Measurements from ENCODE around the gene KIFC3.

KIFC3 gene

GRCh38 chr16:57759541-57760356 lies 42.5 kb downstream of the KIFC3 start:
- no peak overlapping the region for H3K27ac ChIP-seq (ENCODE audit: low read depth, low read length)
- H3K9ac ChIP-seq (ENCODE audit: low read depth in 1 of 2, low read length in 2 of 2) = no peak overlapping the region
- H3K4me1 ChIP-seq (ENCODE audit: control insufficient read depth in 1 of 2, insufficient read depth in 2 of 2, low read length in 2 of 2) = peaks cover 0 to 4% of the 10 kb centered on the region in 2 donors
- H3K9me3 ChIP-seq (ENCODE audit: control insufficient read depth in 1 of 2, low read length in 2 of 2) = no peaks in the 10 kb centered on the region
- H3K36me3 ChIP-seq (ENCODE audit: control insufficient read depth in 1 of 2, insufficient read depth in 2 of 2, low read length in 2 of 2) = peaks cover 0 to 28% of the 10 kb centered on the region in 2 donors
- H3K4me3 ChIP-seq (ENCODE audit: low read depth in 1 of 2, low read length in 2 of 2) = no peak overlapping the region
- no peaks in the 10 kb centered on the region for H3K27me3 ChIP-seq (ENCODE audit: control insufficient read depth in 1 of 2, insufficient read depth in 2 of 2, low read length in 2 of 2)

GRCh38 chr16:57759131-57759530 lies 43.2 kb downstream of the KIFC3 start:
- peaks cover 0 to 29% of the 10 kb centered on the region in 2 donors for H3K36me3 ChIP-seq (ENCODE audit: control insufficient read depth in 1 of 2, insufficient read depth in 2 of 2, low read length in 2 of 2)
- H3K27ac ChIP-seq (ENCODE audit: low read depth, low read length) = no peak overlapping the region
- H3K9me3 ChIP-seq (ENCODE audit: control insufficient read depth in 1 of 2, low read length in 2 of 2) = no peaks in the 10 kb centered on the region
- H3K9ac ChIP-seq (ENCODE audit: low read depth in 1 of 2, low read length in 2 of 2) = no peak overlapping the region
- H3K27me3 ChIP-seq (ENCODE audit: control insufficient read depth in 1 of 2, insufficient read depth in 2 of 2, low read length in 2 of 2) = no peaks in the 10 kb centered on the region
- H3K4me3 ChIP-seq (ENCODE audit: low read depth in 1 of 2, low read length in 2 of 2) = no peak overlapping the region
- H3K4me1 ChIP-seq (ENCODE audit: control insufficient read depth in 1 of 2, insufficient read depth in 2 of 2, low read length in 2 of 2) = peaks cover 0 to 4% of the 10 kb centered on the region in 2 donors

GRCh38 chr16:57758331-57759117 lies 43.8 kb downstream of the KIFC3 start:
- peaks cover 0 to 34% of the 10 kb centered on the region in 2 donors for H3K36me3 ChIP-seq (ENCODE audit: control insufficient read depth in 1 of 2, insufficient read depth in 2 of 2, low read length in 2 of 2)
- no peak overlapping the region for H3K4me3 ChIP-seq (ENCODE audit: low read depth in 1 of 2, low read length in 2 of 2)
- H3K4me1 ChIP-seq (ENCODE audit: control insufficient read depth in 1 of 2, insufficient read depth in 2 of 2, low read length in 2 of 2) = peaks cover 0 to 4% of the 10 kb centered on the region in 2 donors
- H3K27me3 ChIP-seq (ENCODE audit: control insufficient read depth in 1 of 2, insufficient read depth in 2 of 2, low read length in 2 of 2) = no peaks in the 10 kb centered on the region
- H3K9me3 ChIP-seq (ENCODE audit: control insufficient read depth in 1 of 2, low read length in 2 of 2) = no peaks in the 10 kb centered on the region
- H3K9ac ChIP-seq (ENCODE audit: low read depth in 1 of 2, low read length in 2 of 2) = no peak overlapping the region
- no peak overlapping the region for H3K27ac ChIP-seq (ENCODE audit: low read depth, low read length)

GRCh38 chr16:57757883-57758282 lies 44.4 kb downstream of the KIFC3 start:
- no peak overlapping the region for H3K4me3 ChIP-seq (ENCODE audit: low read depth in 1 of 2, low read length in 2 of 2)
- H3K27me3 ChIP-seq (ENCODE audit: control insufficient read depth in 1 of 2, insufficient read depth in 2 of 2, low read length in 2 of 2) = no peaks in the 10 kb centered on the region
- no peak overlapping the region for H3K27ac ChIP-seq (ENCODE audit: low read depth, low read length)
- H3K9me3 ChIP-seq (ENCODE audit: control insufficient read depth in 1 of 2, low read length in 2 of 2) = no peaks in the 10 kb centered on the region
- no peak overlapping the region for H3K9ac ChIP-seq (ENCODE audit: low read depth in 1 of 2, low read length in 2 of 2)
- peaks cover 0 to 36% of the 10 kb centered on the region in 2 donors for H3K36me3 ChIP-seq (ENCODE audit: control insufficient read depth in 1 of 2, insufficient read depth in 2 of 2, low read length in 2 of 2)
- peaks cover 0 to 4% of the 10 kb centered on the region in 2 donors for H3K4me1 ChIP-seq (ENCODE audit: control insufficient read depth in 1 of 2, insufficient read depth in 2 of 2, low read length in 2 of 2)

- H3K27me3 ChIP-seq (ENCODE audit: control insufficient read depth in 1 of 2, insufficient read depth in 2 of 2, low read length in 2 of 2) = no peaks in the 10 kb centered on the region
- no peak overlapping the region for H3K9ac ChIP-seq (ENCODE audit: low read depth in 1 of 2, low read length in 2 of 2)
- H3K27ac ChIP-seq (ENCODE audit: low read depth, low read length) = no peak overlapping the region
- H3K4me3 ChIP-seq (ENCODE audit: low read depth in 1 of 2, low read length in 2 of 2) = no peak overlapping the region
- peaks cover 0 to 4% of the 10 kb centered on the region in 2 donors for H3K4me1 ChIP-seq (ENCODE audit: control insufficient read depth in 1 of 2, insufficient read depth in 2 of 2, low read length in 2 of 2)
- H3K36me3 ChIP-seq (ENCODE audit: control insufficient read depth in 1 of 2, insufficient read depth in 2 of 2, low read length in 2 of 2) = peaks cover 0 to 38% of the 10 kb centered on the region in 2 donors
- H3K9me3 ChIP-seq (ENCODE audit: control insufficient read depth in 1 of 2, low read length in 2 of 2) = no peaks in the 10 kb centered on the region
Measured at GRCh38 chr16:57757326-57757786, 44.9 kb downstream of the KIFC3 start.

- peaks cover 0 to 4% of the 10 kb centered on the region in 2 donors for H3K4me1 ChIP-seq (ENCODE audit: control insufficient read depth in 1 of 2, insufficient read depth in 2 of 2, low read length in 2 of 2)
- no peak overlapping the region for H3K9ac ChIP-seq (ENCODE audit: low read depth in 1 of 2, low read length in 2 of 2)
- H3K36me3 ChIP-seq (ENCODE audit: control insufficient read depth in 1 of 2, insufficient read depth in 2 of 2, low read length in 2 of 2) = peaks cover 0 to 45% of the 10 kb centered on the region in 2 donors
- H3K27me3 ChIP-seq (ENCODE audit: control insufficient read depth in 1 of 2, insufficient read depth in 2 of 2, low read length in 2 of 2) = no peaks in the 10 kb centered on the region
- H3K4me3 ChIP-seq (ENCODE audit: low read depth in 1 of 2, low read length in 2 of 2) = no peak overlapping the region
- H3K9me3 ChIP-seq (ENCODE audit: control insufficient read depth in 1 of 2, low read length in 2 of 2) = no peaks in the 10 kb centered on the region
- H3K27ac ChIP-seq (ENCODE audit: low read depth, low read length) = no peak overlapping the region
Measured at GRCh38 chr16:57756424-57757325, 45.6 kb downstream of the KIFC3 start.

GRCh38 chr16:57755726-57756423 lies 46.4 kb downstream of the KIFC3 start:
- Histone ChIP-seq H3K9me3 (ENCODE audit: control insufficient read depth in 1 of 2, low read length in 2 of 2) (no peaks in the 10 kb centered on the region), H3K36me3 (ENCODE audit: control insufficient read depth in 1 of 2, insufficient read depth in 2 of 2, low read length in 2 of 2) (peaks cover 0 to 47% of the 10 kb centered on the region in 2 donors), H3K4me3 (ENCODE audit: low read depth in 1 of 2, low read length in 2 of 2) (no peak overlapping the region), H3K27ac (ENCODE audit: low read depth, low read length) (no peak overlapping the region), H3K9ac (ENCODE audit: low read depth in 1 of 2, low read length in 2 of 2) (no peak overlapping the region), H3K27me3 (ENCODE audit: control insufficient read depth in 1 of 2, insufficient read depth in 2 of 2, low read length in 2 of 2) (no peaks in the 10 kb centered on the region), H3K4me1 (ENCODE audit: control insufficient read depth in 1 of 2, insufficient read depth in 2 of 2, low read length in 2 of 2) (peaks cover 0 to 4% of the 10 kb centered on the region in 2 donors)

GRCh38 chr16:57755061-57755684 lies 47.1 kb downstream of the KIFC3 start:
- H3K9ac ChIP-seq (ENCODE audit: low read depth in 1 of 2, low read length in 2 of 2) = no peak overlapping the region
- H3K4me1 ChIP-seq (ENCODE audit: control insufficient read depth in 1 of 2, insufficient read depth in 2 of 2, low read length in 2 of 2) = peaks cover 0 to 4% of the 10 kb centered on the region in 2 donors
- peaks cover 0 to 44% of the 10 kb centered on the region in 2 donors for H3K36me3 ChIP-seq (ENCODE audit: control insufficient read depth in 1 of 2, insufficient read depth in 2 of 2, low read length in 2 of 2)
- H3K9me3 ChIP-seq (ENCODE audit: control insufficient read depth in 1 of 2, low read length in 2 of 2) = no peaks in the 10 kb centered on the region
- no peaks in the 10 kb centered on the region for H3K27me3 ChIP-seq (ENCODE audit: control insufficient read depth in 1 of 2, insufficient read depth in 2 of 2, low read length in 2 of 2)
- H3K27ac ChIP-seq (ENCODE audit: low read depth, low read length) = no peak overlapping the region
- no peak overlapping the region for H3K4me3 ChIP-seq (ENCODE audit: low read depth in 1 of 2, low read length in 2 of 2)

All from duodenal mucosa (tissue), 2 donors.